ENCODE data around the gene NR1H4. TPM values are rescaled to one million over a fixed set of nuclear protein-coding genes. Genes with fewer than 3 reads are reported as not detected.
"Not testable (repeated sequence)": the region's sequence is repeated elsewhere in the genome, so short reads cannot be mapped to it uniquely, and the experiment has no call there.

The NR1H4 gene
- total RNA-seq = 10 to 100 TPM in 1 of 2 donors, 1 to 10 TPM in 1; 2.2 to 20.5 TPM

GRCh38 chr12:100473716-100474150 is at the start of gene NR1H4:
Gene NR1H4 (plus strand): TSS chr12:100473866. CDS start chr12:100493324, 19,458 bp downstream.
- Histone ChIP-seq H3K9me3 (no peaks in the 10 kb centered on the region), H3K27me3 (no peaks in the 10 kb centered on the region), H3K9ac (ENCODE audit: low read depth in 2 of 2, low read length in 2 of 2) (no peak within 1 kb of the TSS), H3K36me3 (no peaks in the 10 kb centered on the region), H3K4me1 (no peaks in the 10 kb centered on the region), H3K4me3 (no peak within 1 kb of the TSS), H3K27ac (no peak within 1 kb of the TSS)
- TF ChIP-seq CTCF (IDR thresholded peaks at IDR 0.05) = no peak
- DNase-seq = no peak
- intact Hi-C loops (cut with DNase I) = no loop called here

DNA sequence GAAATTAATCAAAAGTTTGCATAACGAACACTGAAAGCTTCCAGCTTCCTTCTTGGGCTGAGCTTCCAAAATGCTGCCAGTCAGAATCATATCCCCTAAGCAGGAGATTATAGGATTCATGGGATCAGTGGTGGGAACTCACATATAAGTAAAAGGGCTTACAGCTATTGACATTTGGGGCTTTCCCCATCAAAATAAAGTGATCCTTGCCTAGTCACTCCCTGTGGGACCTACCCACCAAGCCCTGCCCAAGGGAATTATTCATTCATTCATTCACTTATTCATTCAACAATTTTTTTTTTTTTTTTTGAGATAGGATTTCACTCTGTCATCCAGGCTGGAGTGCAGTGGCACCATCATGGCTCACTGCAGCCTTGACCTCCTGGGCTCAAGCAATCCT is 47.5 kb upstream of the NR1H4 start:
- Histone ChIP-seq H3K9me3 (no peaks in the 10 kb centered on the region), H3K36me3 (no peaks in the 10 kb centered on the region), H3K27me3 (no peaks in the 10 kb centered on the region), H3K4me3 (no peak overlapping the region), H3K27ac (no peak overlapping the region), H3K9ac (ENCODE audit: low read depth in 2 of 2, low read length in 2 of 2) (no peak overlapping the region), H3K4me1 (no peaks in the 10 kb centered on the region)
- no peak for DNase-seq
- no peak for TF ChIP-seq CTCF (IDR thresholded peaks at IDR 0.05)
- intact Hi-C loops (cut with DNase I) = loop anchor here (10.0 kb wide), 1 partner anchor 109 kb away; no protein-coding TSS in a partner anchor

- no peaks in the 10 kb centered on the region for H3K4me1 ChIP-seq
- DNase-seq = no peak
- no peak overlapping the region for H3K4me3 ChIP-seq
- TF ChIP-seq CTCF (IDR thresholded peaks at IDR 0.05) = no peak
- no peak overlapping the region for H3K9ac ChIP-seq (ENCODE audit: low read depth in 2 of 2, low read length in 2 of 2)
- H3K36me3 ChIP-seq = no peaks in the 10 kb centered on the region
- H3K27me3 ChIP-seq = no peaks in the 10 kb centered on the region
- H3K9me3 ChIP-seq = no peaks in the 10 kb centered on the region
- intact Hi-C loops (cut with DNase I) = loop anchor here (10.0 kb wide), 1 partner anchor 108 kb away; no protein-coding TSS in a partner anchor
- no peak overlapping the region for H3K27ac ChIP-seq
Measured at GRCh38 chr12:100427078-100427477, 46.6 kb upstream of the NR1H4 start.

DNA sequence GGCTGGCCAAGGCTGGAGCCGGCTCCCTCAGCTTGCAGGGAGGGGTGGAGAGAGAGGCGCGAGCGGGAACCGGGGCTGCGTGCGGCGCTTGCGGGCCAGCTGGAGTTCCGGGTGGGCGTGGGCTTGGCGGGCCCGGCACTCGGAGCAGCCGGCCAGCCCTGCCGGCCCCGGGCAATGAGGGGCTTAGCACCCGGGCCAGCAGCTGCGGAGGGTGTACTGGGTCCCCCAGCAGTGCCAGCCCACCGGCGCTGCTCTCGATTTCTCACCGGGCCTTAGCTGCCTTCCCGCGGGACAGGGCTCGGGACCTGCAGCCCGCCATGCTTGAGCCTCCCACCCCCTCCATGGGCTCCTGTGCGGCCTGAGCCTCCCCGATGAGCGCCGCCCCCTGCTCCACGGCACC is 43.4 kb upstream of the NR1H4 start:
- H3K4me1 ChIP-seq; H3K9ac ChIP-seq (ENCODE audit: low read depth in 2 of 2, low read length in 2 of 2); H3K4me3 ChIP-seq; DNase-seq; H3K27me3 ChIP-seq; H3K27ac ChIP-seq; H3K9me3 ChIP-seq; intact Hi-C loops (cut with DNase I); H3K36me3 ChIP-seq: not testable (repeated sequence)

GRCh38 chr12:100433701-100434100 is 40.0 kb upstream of the NR1H4 start:
- no peak for DNase-seq
- no peak for TF ChIP-seq CTCF (IDR thresholded peaks at IDR 0.05)
- no peaks in the 10 kb centered on the region for H3K9me3 ChIP-seq
- no peak overlapping the region for H3K4me3 ChIP-seq
- H3K9ac ChIP-seq (ENCODE audit: low read depth in 2 of 2, low read length in 2 of 2) = no peak overlapping the region
- peaks cover 4% of the 10 kb centered on the region for H3K4me1 ChIP-seq
- no peak overlapping the region for H3K27ac ChIP-seq
- no peaks in the 10 kb centered on the region for H3K36me3 ChIP-seq
- intact Hi-C loops (cut with DNase I) = no loop called here
- no peaks in the 10 kb centered on the region for H3K27me3 ChIP-seq

DNA sequence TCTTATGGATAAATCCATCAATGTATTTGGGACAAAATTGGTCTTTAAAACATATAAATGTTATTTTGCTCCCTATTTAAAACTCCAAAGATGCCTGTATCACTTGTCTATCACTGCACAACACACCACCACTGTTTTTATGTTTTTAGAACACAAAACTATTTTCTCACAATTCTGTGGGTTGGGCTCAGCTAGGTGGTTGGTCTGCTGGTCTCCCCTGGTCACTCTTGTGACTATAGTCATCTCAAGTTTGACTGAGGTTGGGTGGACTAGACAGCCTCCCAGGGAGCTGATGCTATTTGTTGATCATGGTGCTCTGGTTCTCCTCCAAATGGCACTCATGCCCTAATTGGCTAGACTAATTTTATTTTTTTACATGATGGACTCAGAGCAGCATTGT is 39.5 kb upstream of the NR1H4 start:
- no peak overlapping the region for H3K9ac ChIP-seq (ENCODE audit: low read depth in 2 of 2, low read length in 2 of 2)
- no peaks in the 10 kb centered on the region for H3K36me3 ChIP-seq
- H3K9me3 ChIP-seq = no peaks in the 10 kb centered on the region
- no peak overlapping the region for H3K27ac ChIP-seq
- H3K4me3 ChIP-seq = no peak overlapping the region
- intact Hi-C loops (cut with DNase I) = no loop called here
- no peak for TF ChIP-seq CTCF (IDR thresholded peaks at IDR 0.05)
- no peak for DNase-seq
- no peaks in the 10 kb centered on the region for H3K27me3 ChIP-seq
- H3K4me1 ChIP-seq = peaks cover 4% of the 10 kb centered on the region

Measured in colonic mucosa (tissue), 4 donors.